ENCODE data around the gene FAM168A.

The FAM168A gene

DNA sequence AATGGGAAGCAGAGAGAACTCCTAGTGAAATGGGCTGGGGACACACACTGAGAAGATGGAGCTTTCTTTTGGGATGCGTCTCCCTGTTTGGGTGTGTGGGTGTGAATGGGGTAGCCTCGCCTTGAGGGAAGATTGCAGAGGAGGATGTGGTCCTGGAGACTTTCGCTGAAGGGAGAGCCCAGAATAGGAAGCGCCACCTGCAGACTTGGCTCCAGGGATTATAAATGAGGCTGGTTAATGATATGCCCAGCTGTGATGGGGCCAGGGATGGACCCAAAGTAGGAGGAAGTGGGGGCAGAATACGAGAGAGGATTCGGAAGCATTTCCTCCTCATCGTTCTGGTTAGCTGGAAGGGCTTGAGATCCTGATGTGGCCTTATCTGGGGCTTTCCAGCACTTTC, 208.0 kb downstream of the FAM168A start:
- no peaks in the 10 kb centered on the region for H3K36me3 ChIP-seq (ENCODE audit: insufficient read depth, low read depth, low read length)
- no peaks in the 10 kb centered on the region for H3K27me3 ChIP-seq (ENCODE audit: insufficient read depth, low read length)
- H3K9ac ChIP-seq (ENCODE audit: low read depth, low read length), result no peak overlapping the region
- H3K4me3 ChIP-seq (ENCODE audit: low read length), result no peak overlapping the region
- H3K27ac ChIP-seq (ENCODE audit: low read length), result no peak overlapping the region
- H3K4me1 ChIP-seq (ENCODE audit: insufficient read depth, low read length), result no peaks in the 10 kb centered on the region
- no peaks in the 10 kb centered on the region for H3K9me3 ChIP-seq (ENCODE audit: insufficient read depth, low read depth, low read length)

DNA sequence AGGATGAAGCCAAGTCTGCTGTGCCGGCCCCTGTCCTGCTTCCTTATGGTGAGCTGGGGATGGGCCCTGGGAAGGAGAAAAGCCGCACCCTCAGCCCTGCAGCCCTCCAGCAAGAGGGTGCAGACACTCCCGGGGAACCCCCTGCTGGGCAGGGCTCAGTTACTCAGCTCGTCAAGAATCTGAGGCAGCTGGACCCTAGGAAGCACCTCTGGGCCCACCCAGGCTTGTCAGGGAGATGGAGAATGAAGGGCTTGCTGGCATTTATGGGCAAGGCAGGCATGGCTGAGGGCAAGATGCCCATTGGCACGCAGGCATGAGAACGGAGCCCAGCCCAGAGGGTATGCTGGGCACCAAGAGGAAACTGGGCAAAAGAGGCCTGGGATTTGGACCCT, 208.8 kb downstream of the FAM168A start:
- no peak overlapping the region for H3K4me3 ChIP-seq (ENCODE audit: low read length)
- no peak overlapping the region for H3K27ac ChIP-seq (ENCODE audit: low read length)
- H3K27me3 ChIP-seq (ENCODE audit: insufficient read depth, low read length), result no peaks in the 10 kb centered on the region
- H3K36me3 ChIP-seq (ENCODE audit: insufficient read depth, low read depth, low read length), result no peaks in the 10 kb centered on the region
- H3K4me1 ChIP-seq (ENCODE audit: insufficient read depth, low read length), result no peaks in the 10 kb centered on the region
- H3K9ac ChIP-seq (ENCODE audit: low read depth, low read length), result no peak overlapping the region
- H3K9me3 ChIP-seq (ENCODE audit: insufficient read depth, low read depth, low read length), result no peaks in the 10 kb centered on the region

DNA sequence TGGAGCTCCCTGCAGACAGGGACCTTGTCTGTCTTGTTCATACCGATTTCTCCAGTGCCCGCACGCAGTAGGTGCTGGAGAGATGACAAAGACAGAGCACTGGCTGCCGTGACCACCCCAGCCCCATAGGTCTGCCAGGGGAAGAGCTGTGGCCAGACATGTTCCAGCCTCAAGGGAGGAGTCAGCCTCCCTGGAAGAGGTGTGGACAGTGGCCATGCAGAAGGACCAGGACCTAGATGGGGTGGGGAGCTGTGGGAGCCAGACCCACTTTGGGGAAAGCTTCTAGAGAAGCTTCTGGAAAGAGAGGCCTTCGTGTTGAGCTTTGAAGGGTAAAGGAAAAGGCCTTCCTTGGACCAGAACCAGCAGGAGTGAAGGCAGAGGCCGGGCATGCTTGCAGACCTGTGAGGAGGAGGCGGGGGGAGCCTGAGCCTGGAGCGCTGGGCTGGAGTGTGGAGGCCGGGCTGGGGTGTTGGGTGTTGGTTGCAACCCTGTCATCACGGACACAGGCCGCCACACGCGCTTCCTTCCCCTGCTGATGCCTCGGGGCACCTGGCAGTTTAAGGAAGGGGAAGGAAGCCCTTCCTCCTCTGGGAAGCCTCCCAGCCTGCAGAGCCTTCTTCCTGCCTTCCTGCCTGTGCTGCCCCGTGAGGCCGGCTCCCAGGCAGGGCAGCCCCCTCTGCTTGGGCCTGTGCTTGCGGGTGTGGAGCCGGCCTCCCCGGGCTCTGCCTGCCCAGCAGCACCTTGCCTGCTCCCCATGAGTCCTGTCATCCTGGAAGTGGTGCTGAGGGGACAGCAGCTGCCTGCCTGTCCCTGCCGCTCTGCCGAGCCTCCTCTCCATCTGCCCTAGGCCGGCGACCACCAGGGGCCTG, 209.4 kb downstream of the FAM168A start:
- Histone ChIP-seq H3K4me1 (ENCODE audit: insufficient read depth, low read length) (no peaks in the 10 kb centered on the region), H3K9ac (ENCODE audit: low read depth, low read length) (no peak overlapping the region)

DNA sequence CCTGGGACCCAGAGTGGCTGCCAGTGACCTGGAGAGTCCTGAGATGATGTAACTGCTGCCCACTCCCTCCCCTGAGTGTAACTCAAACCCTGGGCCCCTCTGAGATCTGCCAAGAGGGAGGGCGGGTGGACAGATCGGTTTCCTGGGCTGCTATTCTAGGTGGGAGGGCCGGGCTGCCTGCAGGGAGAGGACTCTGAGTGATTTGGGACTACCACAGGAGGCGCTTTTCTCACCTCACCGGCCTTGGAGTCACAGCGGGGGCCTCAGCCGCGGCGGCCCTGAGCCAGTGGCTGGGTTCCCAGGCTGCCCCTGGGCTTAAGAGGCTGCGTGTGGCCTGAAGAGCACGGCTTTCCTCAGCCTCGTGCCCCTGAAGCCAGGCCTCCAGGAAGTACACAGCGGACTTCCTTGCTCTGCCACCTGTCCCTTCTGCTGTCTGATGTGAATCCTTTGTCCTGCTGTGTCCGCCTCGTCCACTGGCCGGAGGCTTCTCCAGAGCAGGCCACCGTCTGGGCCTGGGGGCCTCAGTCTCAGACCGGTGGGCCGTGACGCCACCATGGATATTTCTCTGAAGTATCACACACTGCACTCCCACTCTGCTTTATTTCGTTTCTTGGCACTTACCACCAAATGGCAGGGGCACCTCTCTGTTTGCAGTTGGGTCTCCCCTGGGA, 210.2 kb downstream of the FAM168A start:
- Histone ChIP-seq H3K9me3 (ENCODE audit: insufficient read depth, low read depth, low read length) (no peaks in the 10 kb centered on the region), H3K27ac (ENCODE audit: low read length) (no peak overlapping the region), H3K36me3 (ENCODE audit: insufficient read depth, low read depth, low read length) (no peaks in the 10 kb centered on the region), H3K9ac (ENCODE audit: low read depth, low read length) (no peak overlapping the region), H3K4me3 (ENCODE audit: low read length) (no peak overlapping the region), H3K4me1 (ENCODE audit: insufficient read depth, low read length) (no peaks in the 10 kb centered on the region), H3K27me3 (ENCODE audit: insufficient read depth, low read length) (no peaks in the 10 kb centered on the region)

More for the DNA sequence above, 209.4 kb downstream of the FAM168A start:
- no peaks in the 10 kb centered on the region for H3K36me3 ChIP-seq (ENCODE audit: insufficient read depth, low read depth, low read length)
- H3K9me3 ChIP-seq (ENCODE audit: insufficient read depth, low read depth, low read length), result no peaks in the 10 kb centered on the region
- no peak overlapping the region for H3K4me3 ChIP-seq (ENCODE audit: low read length)
- H3K27me3 ChIP-seq (ENCODE audit: insufficient read depth, low read length), result no peaks in the 10 kb centered on the region
- no peak overlapping the region for H3K27ac ChIP-seq (ENCODE audit: low read length)

DNA sequence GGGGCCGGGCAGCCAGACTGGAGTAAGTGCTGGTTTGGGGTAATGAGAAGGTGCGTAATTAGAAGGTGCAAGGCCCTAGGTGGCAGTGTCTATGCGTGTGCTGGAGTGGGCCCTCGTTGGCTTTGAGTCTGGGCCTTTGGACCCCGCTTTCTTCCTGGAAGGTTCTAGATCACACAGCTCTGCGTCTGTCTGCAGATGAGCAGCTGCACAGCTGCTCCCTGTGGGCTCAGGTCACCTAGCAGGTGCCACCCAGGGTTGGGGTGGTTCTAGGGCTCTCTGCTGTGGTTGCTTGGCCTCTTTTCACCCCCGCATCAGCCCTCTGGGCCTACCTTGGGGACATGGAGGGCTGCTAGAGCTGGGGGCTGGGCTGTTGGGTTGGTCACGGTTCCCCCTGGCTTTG, 211.4 kb downstream of the FAM168A start:
- no peak overlapping the region for H3K9ac ChIP-seq (ENCODE audit: low read depth, low read length)
- H3K36me3 ChIP-seq (ENCODE audit: insufficient read depth, low read depth, low read length), result no peaks in the 10 kb centered on the region
- no peak overlapping the region for H3K4me3 ChIP-seq (ENCODE audit: low read length)
- H3K27ac ChIP-seq (ENCODE audit: low read length), result no peak overlapping the region
- no peaks in the 10 kb centered on the region for H3K27me3 ChIP-seq (ENCODE audit: insufficient read depth, low read length)
- H3K4me1 ChIP-seq (ENCODE audit: insufficient read depth, low read length), result no peaks in the 10 kb centered on the region
- no peaks in the 10 kb centered on the region for H3K9me3 ChIP-seq (ENCODE audit: insufficient read depth, low read depth, low read length)

DNA sequence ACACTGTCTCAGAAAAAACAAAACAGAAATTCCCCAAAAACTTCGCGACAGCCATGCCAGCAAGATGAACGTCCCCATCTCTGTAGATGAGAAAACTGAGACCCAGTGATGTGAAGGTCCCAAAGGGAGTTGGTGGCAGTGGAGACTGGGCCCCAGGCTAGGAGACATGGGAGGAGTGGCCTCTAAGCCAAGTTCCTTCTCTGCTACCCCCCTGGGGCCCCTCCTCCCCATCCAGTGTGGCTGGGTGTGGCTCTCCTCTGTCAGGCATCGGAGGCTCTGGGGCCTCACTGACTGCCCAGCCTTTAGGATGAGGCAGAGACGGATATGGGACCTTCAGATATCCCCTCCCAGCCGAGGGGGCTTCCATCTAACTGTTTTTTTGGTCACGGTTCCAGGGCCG, 211.9 kb downstream of the FAM168A start:
- no peaks in the 10 kb centered on the region for H3K27me3 ChIP-seq (ENCODE audit: insufficient read depth, low read length)
- no peaks in the 10 kb centered on the region for H3K36me3 ChIP-seq (ENCODE audit: insufficient read depth, low read depth, low read length)
- no peaks in the 10 kb centered on the region for H3K4me1 ChIP-seq (ENCODE audit: insufficient read depth, low read length)
- H3K27ac ChIP-seq (ENCODE audit: low read length), result no peak overlapping the region
- H3K9ac ChIP-seq (ENCODE audit: low read depth, low read length), result no peak overlapping the region
- no peaks in the 10 kb centered on the region for H3K9me3 ChIP-seq (ENCODE audit: insufficient read depth, low read depth, low read length)
- H3K4me3 ChIP-seq (ENCODE audit: low read length), result no peak overlapping the region

DNA sequence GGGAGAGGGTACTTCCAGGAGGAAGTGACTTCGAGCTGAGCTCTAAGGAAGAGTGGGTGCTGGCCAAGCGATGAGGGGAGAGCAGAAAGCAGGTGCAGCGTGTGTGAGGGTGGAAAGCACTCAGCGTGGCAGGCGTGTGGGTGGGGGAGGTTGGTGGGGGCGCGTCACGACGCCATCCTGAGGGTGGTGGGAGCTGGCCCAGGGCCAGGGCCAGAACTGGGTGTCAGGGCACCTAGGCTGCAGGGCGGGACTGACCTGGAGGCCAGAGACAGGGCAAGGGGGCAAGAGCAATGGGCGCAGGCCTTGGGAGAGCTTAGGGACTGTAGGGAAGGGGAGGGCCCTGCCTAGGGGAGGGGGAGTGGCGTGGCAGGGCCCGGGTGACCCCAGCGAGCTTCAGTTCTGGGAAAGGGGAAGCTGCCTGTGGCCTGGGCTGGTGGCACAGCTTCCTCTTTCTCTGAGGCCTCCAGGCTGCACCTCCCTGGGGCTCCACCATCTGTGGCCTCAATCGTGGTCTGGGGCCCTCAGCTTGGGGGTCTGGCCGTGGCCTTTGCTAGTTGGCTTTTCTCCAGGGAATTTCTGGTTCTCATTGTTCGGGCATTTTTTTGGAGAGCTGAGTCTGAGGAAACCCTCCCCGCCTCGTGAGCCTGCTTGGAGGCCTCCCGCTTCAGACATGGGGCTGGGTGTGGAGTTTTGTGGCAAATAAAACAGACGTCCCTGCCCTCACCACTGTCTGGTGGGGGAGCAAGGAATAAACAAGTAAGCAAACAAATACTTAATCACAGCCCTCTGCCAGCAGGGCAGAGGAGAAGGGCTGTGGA, 212.8 kb downstream of the FAM168A start:
- no peaks in the 10 kb centered on the region for H3K36me3 ChIP-seq (ENCODE audit: insufficient read depth, low read depth, low read length)
- H3K9me3 ChIP-seq (ENCODE audit: insufficient read depth, low read depth, low read length), result no peaks in the 10 kb centered on the region
- H3K4me3 ChIP-seq (ENCODE audit: low read length), result no peak overlapping the region
- H3K27me3 ChIP-seq (ENCODE audit: insufficient read depth, low read length), result no peaks in the 10 kb centered on the region
- H3K4me1 ChIP-seq (ENCODE audit: insufficient read depth, low read length), result no peaks in the 10 kb centered on the region
- no peak overlapping the region for H3K27ac ChIP-seq (ENCODE audit: low read length)
- no peak overlapping the region for H3K9ac ChIP-seq (ENCODE audit: low read depth, low read length)

DNA sequence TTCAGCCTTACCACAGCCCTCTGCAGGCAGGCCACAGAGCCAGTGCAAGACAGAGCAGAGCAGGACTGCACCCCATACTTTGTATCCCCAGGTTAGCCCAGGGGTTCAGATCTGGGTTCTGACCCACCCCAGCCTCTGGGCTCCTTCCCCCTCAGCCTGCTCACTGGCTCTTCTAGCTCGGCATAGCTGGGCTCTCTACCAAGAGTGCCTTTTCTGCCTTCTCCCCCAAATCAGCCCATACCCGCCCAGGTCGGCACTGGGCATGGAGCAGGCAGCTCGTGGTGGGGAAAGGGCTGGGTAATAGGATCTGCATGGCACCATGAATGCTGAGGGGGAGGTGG, 213.4 kb downstream of the FAM168A start:
- no peaks in the 10 kb centered on the region for H3K27me3 ChIP-seq (ENCODE audit: insufficient read depth, low read length)
- no peaks in the 10 kb centered on the region for H3K4me1 ChIP-seq (ENCODE audit: insufficient read depth, low read length)
- no peak overlapping the region for H3K4me3 ChIP-seq (ENCODE audit: low read length)
- H3K9me3 ChIP-seq (ENCODE audit: insufficient read depth, low read depth, low read length), result no peaks in the 10 kb centered on the region
- H3K9ac ChIP-seq (ENCODE audit: low read depth, low read length), result no peak overlapping the region
- H3K27ac ChIP-seq (ENCODE audit: low read length), result no peak overlapping the region
- no peaks in the 10 kb centered on the region for H3K36me3 ChIP-seq (ENCODE audit: insufficient read depth, low read depth, low read length)

DNA sequence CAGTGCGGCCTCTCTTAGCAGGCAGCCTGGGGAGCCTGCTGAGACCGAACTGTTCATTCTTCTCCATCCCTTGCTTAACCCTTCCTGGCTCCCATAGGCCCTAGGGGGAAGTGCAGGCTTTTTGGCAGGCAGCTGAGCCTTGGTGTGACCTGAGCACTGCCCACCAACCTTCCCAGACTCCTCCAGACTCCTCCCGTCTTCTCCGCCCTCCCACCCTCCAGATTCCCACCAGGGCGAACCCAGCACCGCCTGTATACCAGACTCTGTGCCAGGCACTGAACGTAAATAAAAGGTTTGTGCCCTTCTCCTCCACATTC, 213.8 kb downstream of the FAM168A start:
- Histone ChIP-seq H3K9ac (ENCODE audit: low read depth, low read length) (no peak overlapping the region), H3K4me1 (ENCODE audit: insufficient read depth, low read length) (no peaks in the 10 kb centered on the region), H3K9me3 (ENCODE audit: insufficient read depth, low read depth, low read length) (no peaks in the 10 kb centered on the region), H3K27me3 (ENCODE audit: insufficient read depth, low read length) (no peaks in the 10 kb centered on the region), H3K27ac (ENCODE audit: low read length) (no peak overlapping the region), H3K36me3 (ENCODE audit: insufficient read depth, low read depth, low read length) (no peaks in the 10 kb centered on the region), H3K4me3 (ENCODE audit: low read length) (no peak overlapping the region)

DNA sequence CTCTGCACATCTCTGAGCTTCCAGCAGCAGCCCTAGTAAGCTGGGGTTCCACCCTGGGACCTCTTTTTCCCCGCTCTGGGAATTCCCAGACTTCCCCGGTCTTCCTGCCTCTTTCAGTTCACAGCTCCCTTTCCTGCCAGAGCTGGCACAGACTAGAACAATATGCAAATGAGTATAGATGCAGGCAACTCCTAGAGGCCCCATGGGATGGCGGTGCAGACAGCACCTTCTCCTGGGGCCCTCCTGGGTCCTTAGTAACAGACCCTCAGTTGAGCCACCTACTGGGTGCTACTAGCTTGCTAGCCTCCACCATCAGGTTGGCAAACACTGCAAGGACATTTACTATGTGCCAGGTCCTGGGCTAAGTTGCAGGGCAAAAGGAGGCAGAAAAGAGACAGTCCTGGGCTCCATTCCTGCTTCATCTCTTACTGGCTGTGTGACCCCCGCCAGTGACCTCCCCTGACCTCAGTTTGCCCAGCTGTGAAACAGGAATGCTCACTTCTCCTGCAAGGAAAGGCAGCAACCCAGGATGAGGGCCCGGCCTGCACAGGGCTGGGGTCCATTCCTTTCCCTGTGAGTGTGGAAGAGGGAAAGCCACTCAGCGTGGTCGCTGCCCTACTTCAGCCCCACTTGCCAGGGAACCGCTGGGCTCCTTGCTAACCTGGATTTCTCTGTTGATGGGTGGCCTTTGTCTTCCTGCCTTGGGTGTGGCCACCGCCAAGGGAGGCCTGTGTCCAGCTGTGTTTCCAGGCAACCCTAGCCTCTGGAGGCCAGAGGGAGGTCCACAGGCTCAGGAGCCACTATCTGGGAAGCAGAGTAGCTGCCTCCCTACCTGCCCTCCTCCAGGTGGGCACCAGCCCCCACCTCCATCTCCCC, 214.4 kb downstream of the FAM168A start:
- no peak overlapping the region for H3K9ac ChIP-seq (ENCODE audit: low read depth, low read length)
- H3K4me1 ChIP-seq (ENCODE audit: insufficient read depth, low read length), result no peaks in the 10 kb centered on the region; the same call in 1 of the 2 replicates
- no peak overlapping the region for H3K4me3 ChIP-seq (ENCODE audit: low read length)
- H3K27me3 ChIP-seq (ENCODE audit: insufficient read depth, low read length), result no peaks in the 10 kb centered on the region
- no peaks in the 10 kb centered on the region for H3K9me3 ChIP-seq (ENCODE audit: insufficient read depth, low read depth, low read length)
- no peaks in the 10 kb centered on the region for H3K36me3 ChIP-seq (ENCODE audit: insufficient read depth, low read depth, low read length)
- no peak overlapping the region for H3K27ac ChIP-seq (ENCODE audit: low read length)

DNA sequence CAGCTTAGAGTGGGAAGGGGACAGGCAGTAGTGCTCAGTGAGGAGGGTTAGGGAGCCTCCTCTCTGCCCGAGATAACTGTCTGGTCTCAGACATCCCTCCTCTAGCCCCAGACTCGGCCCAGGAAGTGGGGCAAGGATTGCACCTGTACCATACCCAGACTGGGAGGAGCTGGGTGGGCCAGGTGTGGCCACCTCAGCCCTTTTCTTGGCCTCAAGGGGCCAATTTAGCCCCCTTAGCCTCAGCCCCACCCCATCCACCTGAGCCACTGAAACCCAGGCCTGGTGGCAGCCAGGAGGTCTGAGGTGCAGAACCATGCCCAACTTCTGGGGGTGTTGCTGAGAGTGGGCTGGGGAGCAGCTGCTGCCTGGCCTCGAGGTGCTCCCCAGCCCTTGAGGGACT, 215.2 kb downstream of the FAM168A start:
- no peak overlapping the region for H3K27ac ChIP-seq (ENCODE audit: low read length)
- no peak overlapping the region for H3K9ac ChIP-seq (ENCODE audit: low read depth, low read length)
- H3K9me3 ChIP-seq (ENCODE audit: insufficient read depth, low read depth, low read length), result no peaks in the 10 kb centered on the region
- peaks cover 3% of the 10 kb centered on the region; the same call in 1 of the 2 replicates for H3K27me3 ChIP-seq (ENCODE audit: insufficient read depth, low read length)
- no peak overlapping the region for H3K4me3 ChIP-seq (ENCODE audit: low read length)
- no peaks in the 10 kb centered on the region for H3K36me3 ChIP-seq (ENCODE audit: insufficient read depth, low read depth, low read length)
- H3K4me1 ChIP-seq (ENCODE audit: insufficient read depth, low read length), result no peaks in the 10 kb centered on the region; the same call in 1 of the 2 replicates
